K562 (cell line): ENCODE results near the gene HDAC1. TPM values are rescaled to one million over a fixed set of nuclear protein-coding genes. Genes with fewer than 3 reads are reported as not detected.

ENCODE experiments used
- BHLHE40 ChIP-seq: IDR thresholded peaks from 2 replicates; pipeline ENCODE4 v1.6.1; 2011; ENCODE audit warnings: low read length, improper control_type of control experiment
- CHD2 ChIP-seq: IDR thresholded peaks from 2 replicates; pipeline ENCODE4 v1.6.1; 2011; ENCODE audit warnings: low read depth, low read length
- CSDE1 ChIP-seq, 2 experiments: fragments of 450-650 bp; IDR thresholded peaks; 2 replicates each; pipeline ENCODE4 v1.6.1; 2016; ENCODE audit warnings: mild to moderate bottlenecking in 1 of 2
- ELK1 ChIP-seq: sonication (generic); formaldehyde crosslinking; IDR thresholded peaks from 2 replicates; pipeline ENCODE4 v1.8.1; 2022; ENCODE audit warnings: missing genetic modification reagents
- HLTF ChIP-seq: fragments of 450-650 bp; IDR thresholded peaks from 2 replicates; pipeline ENCODE4 v1.6.1; 2016
- JUNB ChIP-seq: fragments of 450-650 bp; formaldehyde crosslinking; conservative IDR thresholded peaks from 2 replicates; pipeline ENCODE4 v1.4.0; 2020; ENCODE audit warnings: mild to moderate bottlenecking
- KLF6 ChIP-seq: fragments of 250-450 bp; sonication (Bioruptor Pico); IDR thresholded peaks from 2 replicates; pipeline ENCODE4 v1.4.0; 2020; ENCODE audit warnings: mild to moderate bottlenecking, moderate library complexity, borderline replicate concordance
- MBD1 ChIP-seq: fragments of 250-450 bp; sonication (Bioruptor Pico); IDR thresholded peaks from 2 replicates; pipeline ENCODE4 v1.8.0; 2022; ENCODE audit warnings: inconsistent platforms
- MTA1 ChIP-seq: fragments of 450-650 bp; IDR thresholded peaks from 2 replicates; pipeline ENCODE4 v1.6.1; 2017; ENCODE audit warnings: borderline replicate concordance
- MTF1 ChIP-seq: fragments of 250-450 bp; sonication (Bioruptor Pico); IDR thresholded peaks from 2 replicates; pipeline ENCODE4 v1.9.0; 2021; ENCODE audit warnings: moderate library complexity, mild to moderate bottlenecking, inconsistent platforms, borderline replicate concordance
- NCOA2 ChIP-seq, 2 experiments: fragments of 450-650 bp; IDR thresholded peaks; 2 replicates each; pipeline ENCODE4 v1.6.1; 2018; ENCODE audit warnings: mild to moderate bottlenecking in 2 of 2, moderate library complexity in 1 of 2; ENCODE audit not compliant: partially characterized antibody in 2 of 2
- NFE2 ChIP-seq: IDR thresholded peaks from 2 replicates; pipeline ENCODE4 v1.6.1; 2014; ENCODE audit warnings: antibody characterized with exemption, low read depth
- POLR2B ChIP-seq: fragments of 450-650 bp; IDR thresholded peaks from 2 replicates; pipeline ENCODE4 v1.6.1; 2018; ENCODE audit warnings: low read depth; ENCODE audit not compliant: partially characterized antibody
- POLR2G ChIP-seq: fragments of 200-400 bp; formaldehyde crosslinking; IDR thresholded peaks from 2 replicates; pipeline ENCODE4 v1.6.1; 2017; ENCODE audit warnings: low read depth, mild to moderate bottlenecking, antibody characterized with exemption, low read length, moderate library complexity
- RNF219 ChIP-seq: fragments of 250-450 bp; sonication (Bioruptor Pico); IDR thresholded peaks from 2 replicates; pipeline ENCODE4 v1.5.0; 2022; ENCODE audit warnings: mild to moderate bottlenecking
- SIX5 ChIP-seq, 2 experiments: IDR thresholded peaks; 2 replicates each; pipeline ENCODE4 v1.6.1; 2011; ENCODE audit warnings: low read length in 2 of 2, borderline replicate concordance in 1 of 2, low read depth in 1 of 2, mild to moderate bottlenecking in 1 of 2, moderate library complexity in 1 of 2; ENCODE audit not compliant: insufficient read depth in 1 of 2
- SP2 ChIP-seq: IDR thresholded peaks from 2 replicates; pipeline ENCODE4 v1.6.1; 2011; ENCODE audit warnings: mild to moderate bottlenecking, low read depth, low read length, moderate library complexity; ENCODE audit not compliant: poor library complexity, severe bottlenecking; ENCODE audit errors: extremely low read depth
- STAT5A ChIP-seq: IDR thresholded peaks from 2 replicates; pipeline ENCODE4 v1.6.1; 2012; ENCODE audit warnings: low read length, inconsistent platforms, borderline replicate concordance
- ZBED1 ChIP-seq: IDR thresholded peaks from 2 replicates; pipeline ENCODE4 v1.6.1; 2014
- ZEB2 ChIP-seq: fragments of 450-650 bp; IDR thresholded peaks from 2 replicates; pipeline ENCODE4 v1.6.1; 2016
- ZNF12 ChIP-seq: sonication (generic); formaldehyde crosslinking; IDR thresholded peaks from 2 replicates; pipeline ENCODE4 v1.4.0; 2020; ENCODE audit warnings: mild to moderate bottlenecking, missing genetic modification reagents
- ZNF253 ChIP-seq: fragments of 250-450 bp; sonication (Bioruptor Pico); conservative IDR thresholded peaks from 2 replicates; pipeline ENCODE4 v1.6.1; 2021; ENCODE audit warnings: mild to moderate bottlenecking
- ZNF274 ChIP-seq: IDR thresholded peaks from 2 replicates; pipeline ENCODE4 v1.6.1; 2011; ENCODE audit warnings: low read depth, mild to moderate bottlenecking, low read length, moderate library complexity, borderline replicate concordance
- polyA plus RNA-seq, 8 experiments: library from polyadenylated mRNA; depleted of rRNA in 4 of 8; stranded (reverse) in 5 of 8; unstranded in 3 of 8; fragments of >200 nt; fragmentation: Nextera tagmentation in 2 of 8; fragmentation: Illumina TruSeq in 1 of 8; extraction: Ambion mirVana in 2 of 8; extraction: Trizol in 1 of 8; gene quantifications; 2 replicates each; pipeline versions ENCODE4 v1.2.1 to v1.2.3, GENCODE V29; 2011 to 2014; ENCODE audit warnings: inconsistent platforms in 1 of 8, missing spikeins in 1 of 8
- total RNA-seq, 7 experiments: library from RNA; depleted of rRNA in 6 of 7; stranded (reverse); fragments of >200 nt in 6 of 7; fragmentation: Illumina TruSeq in 2 of 7; extraction: Trizol in 2 of 7; gene quantifications; 2 replicates each; pipeline versions ENCODE4 v1.2.1 to v1.2.3, GENCODE V29; 2011 to 2021; ENCODE audit warnings: low replicate concordance in 1 of 7

The HDAC1 gene
- total and polyA plus RNA-seq, 9 of the 15 experiments (the other 6 are each of a cell fraction or from before 2014, with no cell fraction given), result 169 to 384 (median 193) TPM

DNA sequence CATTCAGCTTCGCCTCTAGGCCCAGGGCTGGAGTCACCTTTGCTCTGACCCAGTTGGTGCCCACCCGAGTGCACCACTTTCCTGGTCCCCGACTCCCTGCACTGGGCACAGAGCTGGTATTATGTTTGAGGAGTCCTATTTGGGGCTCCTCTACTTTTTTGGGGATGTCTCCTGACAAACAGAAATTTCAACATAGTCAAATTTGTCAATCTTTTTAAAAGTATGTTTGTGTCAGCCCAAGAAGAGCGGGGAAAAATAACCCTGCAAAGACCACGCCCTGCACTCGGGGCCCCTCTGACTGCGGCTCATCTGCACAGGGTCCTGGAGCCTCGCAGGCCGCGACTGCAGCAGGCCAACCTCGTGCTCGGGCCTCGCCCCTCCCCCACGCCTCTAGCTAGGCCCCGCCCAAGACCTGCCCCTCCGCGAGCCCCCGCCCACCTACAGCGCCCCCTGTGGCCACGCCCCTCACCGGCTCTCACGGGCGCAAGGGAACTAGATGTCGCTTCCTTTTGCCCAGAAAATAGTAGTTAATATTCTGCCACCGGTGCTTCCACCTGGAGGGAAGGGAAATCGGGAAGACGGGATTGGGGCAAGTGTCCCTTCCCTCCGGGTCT, 59.0 kb downstream of the HDAC1 start (continued):
- TF ChIP-seq STAT5A, result no peak
- no peak for TF ChIP-seq SP2
- TF ChIP-seq NCOA2 (IDR thresholded peaks at IDR 0.05; ENCODE audit: partially characterized antibody in 2 of 2), result no peak
- TF ChIP-seq POLR2G, result no peak
- no peak; a peak in 1 of 4 replicates for TF ChIP-seq SIX5 (IDR thresholded peaks at IDR 0.05; ENCODE audit: borderline replicate concordance in 1 of 2, insufficient read depth in 1 of 2, low read depth in 1 of 2, low read length in 2 of 2)
- peak; percentile 72 for TF ChIP-seq CHD2
- no peak for TF ChIP-seq ZBED1
- no peak for TF ChIP-seq ZEB2
- no peak for TF ChIP-seq JUNB
- TF ChIP-seq POLR2B, result no peak
- no peak for TF ChIP-seq MTA1
- 0 out of 2 replicates have a peak, but pooled peaks have one; percentile 9 for TF ChIP-seq HLTF
- no peak for TF ChIP-seq CSDE1 (IDR thresholded peaks at IDR 0.05)
- TF ChIP-seq RNF219 (CRISPR knock-in tag), result no peak
- no peak for TF ChIP-seq ZNF253 (CRISPR knock-in tag)
- no peak; the same call in 1 of the 2 replicates for TF ChIP-seq ZNF12 (CRISPR knock-in tag)
- no peak for TF ChIP-seq ELK1 (CRISPR knock-in tag)
- TF ChIP-seq KLF6 (CRISPR knock-in tag), result peak; percentile 85; the same call in 1 of the 2 replicates
- TF ChIP-seq MTF1 (CRISPR knock-in tag), result no peak
- no peak for TF ChIP-seq ZNF274
- TF ChIP-seq BHLHE40, result 0 out of 2 replicates have a peak, but pooled peaks have one; percentile 39
- TF ChIP-seq MBD1 (CRISPR knock-in tag), result no peak
- TF ChIP-seq NFE2, result no peak; the same call in 1 of the 2 replicates
